Prostate gland (tissue), 2 donors: ENCODE measurements around the gene ECD.

Experiments
- CTCF ChIP-seq, 4 experiments: fragments of 200-600 bp in 2 of 4; fragments of 450-650 bp in 2 of 4; sonication (generic) in 2 of 4; IDR thresholded peaks; 1 replicate in 3 of 4; 2 replicates in 1 of 4; pipeline ENCODE4 v1.5.1; 2016 to 2019; ENCODE audit warnings: antibody characterized with exemption in 4 of 4, mild to moderate bottlenecking in 2 of 4, moderate library complexity in 2 of 4
- POLR2A ChIP-seq: fragments of 450-650 bp; IDR thresholded peaks from one replicate; pipeline ENCODE4 v1.6.1; 2016; ENCODE audit warnings: antibody characterized with exemption, mild to moderate bottlenecking

GRCh38 chr10:73131913-73132686, 35.7 kb downstream of the ECD start:
- no peak for TF ChIP-seq CTCF (IDR thresholded peaks at IDR 0.05)
- TF ChIP-seq POLR2A: no peak
